C4-2B (cell line): ENCODE measurements around the gene TTLL6.

ENCODE experiments used
- ZFX ChIP-seq: fragments of 450-650 bp; IDR thresholded peaks from 2 replicates; pipeline ENCODE4 v1.6.1; 2017
- TF ChIP-seq, protein P1 (sequence below): fragments of 450-650 bp; conservative IDR thresholded peaks from 2 replicates; pipeline ENCODE4 v1.5.1; 2017; ENCODE audit warnings: mild to moderate bottlenecking

DNA sequence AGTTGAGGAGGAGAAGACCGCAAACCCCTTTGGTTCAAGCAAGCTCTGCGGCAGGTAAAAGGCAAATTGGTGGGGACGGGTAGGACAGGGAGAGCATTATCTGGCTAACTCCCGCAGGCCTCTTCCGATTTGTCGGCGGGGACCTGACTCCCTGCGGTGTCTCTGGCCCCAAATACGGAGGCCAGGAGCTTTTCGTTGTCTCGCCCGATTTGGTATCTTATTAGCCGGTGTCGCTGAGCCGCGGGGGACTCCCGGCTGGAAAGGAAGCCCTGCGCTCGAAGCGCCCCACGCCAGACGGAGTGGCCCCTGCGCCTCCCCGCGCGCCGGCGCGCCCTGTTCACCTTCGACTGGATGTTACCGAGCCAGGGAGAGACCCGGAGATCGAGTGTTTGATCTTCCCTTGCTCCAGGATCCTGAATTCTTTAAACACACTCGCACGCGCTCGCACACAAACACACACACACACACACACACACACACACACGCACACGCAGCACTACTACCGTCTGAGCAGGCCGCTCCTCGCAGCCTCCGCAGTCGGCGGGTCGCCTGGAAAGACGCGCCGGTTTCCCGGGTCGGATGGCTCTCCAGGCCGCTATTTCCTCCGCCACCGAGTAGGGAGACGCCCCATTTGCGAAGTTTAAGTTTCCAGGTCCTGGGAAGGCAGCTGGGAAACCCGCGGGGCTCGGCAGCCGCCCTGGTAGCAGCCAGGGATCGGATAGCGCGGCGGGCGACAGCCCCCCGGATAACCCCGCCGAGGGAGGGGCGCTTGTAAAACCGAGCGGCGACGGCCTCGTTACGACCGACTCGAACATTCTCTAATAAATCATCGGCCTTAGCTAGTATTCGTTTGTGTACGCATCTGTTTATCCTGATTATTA, 98.0 kb downstream of the TTLL6 start:
- TF ChIP-seq, protein P1, sequence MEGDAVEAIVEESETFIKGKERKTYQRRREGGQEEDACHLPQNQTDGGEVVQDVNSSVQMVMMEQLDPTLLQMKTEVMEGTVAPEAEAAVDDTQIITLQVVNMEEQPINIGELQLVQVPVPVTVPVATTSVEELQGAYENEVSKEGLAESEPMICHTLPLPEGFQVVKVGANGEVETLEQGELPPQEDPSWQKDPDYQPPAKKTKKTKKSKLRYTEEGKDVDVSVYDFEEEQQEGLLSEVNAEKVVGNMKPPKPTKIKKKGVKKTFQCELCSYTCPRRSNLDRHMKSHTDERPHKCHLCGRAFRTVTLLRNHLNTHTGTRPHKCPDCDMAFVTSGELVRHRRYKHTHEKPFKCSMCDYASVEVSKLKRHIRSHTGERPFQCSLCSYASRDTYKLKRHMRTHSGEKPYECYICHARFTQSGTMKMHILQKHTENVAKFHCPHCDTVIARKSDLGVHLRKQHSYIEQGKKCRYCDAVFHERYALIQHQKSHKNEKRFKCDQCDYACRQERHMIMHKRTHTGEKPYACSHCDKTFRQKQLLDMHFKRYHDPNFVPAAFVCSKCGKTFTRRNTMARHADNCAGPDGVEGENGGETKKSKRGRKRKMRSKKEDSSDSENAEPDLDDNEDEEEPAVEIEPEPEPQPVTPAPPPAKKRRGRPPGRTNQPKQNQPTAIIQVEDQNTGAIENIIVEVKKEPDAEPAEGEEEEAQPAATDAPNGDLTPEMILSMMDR, result no peak
- TF ChIP-seq ZFX, result peak; percentile 56
